Measurements from ENCODE around the gene ZNF205. TPM values are rescaled to one million over a fixed set of nuclear protein-coding genes. Genes with fewer than 3 reads are reported as not detected.

Gene ZNF205
- total RNA-seq, 1 experiment from 2014 or later = 10.5 TPM

DNA sequence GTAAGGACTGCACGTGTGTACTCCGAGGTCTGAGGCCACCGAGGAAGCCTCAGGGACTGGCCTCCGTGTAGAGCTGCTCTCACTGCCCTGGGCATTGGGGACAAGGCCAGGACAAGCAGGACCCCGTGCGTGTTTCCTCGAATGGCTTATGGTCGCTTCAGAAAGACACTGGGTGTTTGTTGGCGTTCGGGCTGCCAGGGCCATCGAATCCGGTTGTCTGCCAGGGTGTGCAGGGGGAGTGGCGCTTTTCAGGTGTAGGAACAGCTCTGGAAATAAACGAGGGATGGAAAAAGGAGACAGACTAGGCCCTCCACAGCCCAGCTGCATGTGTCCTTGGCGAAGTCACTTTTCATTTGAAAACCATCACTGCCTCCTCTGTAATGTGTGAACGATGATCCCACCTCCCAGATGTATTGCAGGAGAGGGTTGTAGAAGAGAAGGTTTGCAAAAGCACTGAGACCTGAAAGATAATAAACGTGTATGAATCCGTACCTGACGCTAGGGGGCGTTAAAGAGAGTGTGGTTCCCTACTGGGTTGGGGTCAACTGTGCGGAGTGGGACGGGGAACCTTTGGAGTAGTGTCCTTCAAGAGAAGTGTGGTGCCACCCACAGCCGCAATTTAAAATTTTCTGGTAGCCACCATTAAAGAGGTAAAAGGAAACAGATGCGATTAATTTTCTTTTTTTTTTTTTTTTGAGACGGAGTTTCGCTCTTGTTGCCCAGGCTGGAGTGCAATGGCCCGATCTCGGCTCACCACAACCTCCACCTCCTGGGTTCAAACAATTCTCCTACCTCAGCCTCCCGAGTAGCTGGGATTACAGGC lies 11.2 kb upstream of the ZNF205 start:
- peak; percentile 36 for DNase-seq (ENCODE audit: low read depth)

- peak; percentile 29 for DNase-seq (ENCODE audit: low read depth)
These were observed 10.4 kb upstream of the ZNF205 start for GRCh38 chr16:3101841-3102470.

- peak; percentile 91 for DNase-seq (ENCODE audit: low read depth)
These were observed 6.0 kb upstream of the ZNF205 start for GRCh38 chr16:3106205-3106928.

DNA sequence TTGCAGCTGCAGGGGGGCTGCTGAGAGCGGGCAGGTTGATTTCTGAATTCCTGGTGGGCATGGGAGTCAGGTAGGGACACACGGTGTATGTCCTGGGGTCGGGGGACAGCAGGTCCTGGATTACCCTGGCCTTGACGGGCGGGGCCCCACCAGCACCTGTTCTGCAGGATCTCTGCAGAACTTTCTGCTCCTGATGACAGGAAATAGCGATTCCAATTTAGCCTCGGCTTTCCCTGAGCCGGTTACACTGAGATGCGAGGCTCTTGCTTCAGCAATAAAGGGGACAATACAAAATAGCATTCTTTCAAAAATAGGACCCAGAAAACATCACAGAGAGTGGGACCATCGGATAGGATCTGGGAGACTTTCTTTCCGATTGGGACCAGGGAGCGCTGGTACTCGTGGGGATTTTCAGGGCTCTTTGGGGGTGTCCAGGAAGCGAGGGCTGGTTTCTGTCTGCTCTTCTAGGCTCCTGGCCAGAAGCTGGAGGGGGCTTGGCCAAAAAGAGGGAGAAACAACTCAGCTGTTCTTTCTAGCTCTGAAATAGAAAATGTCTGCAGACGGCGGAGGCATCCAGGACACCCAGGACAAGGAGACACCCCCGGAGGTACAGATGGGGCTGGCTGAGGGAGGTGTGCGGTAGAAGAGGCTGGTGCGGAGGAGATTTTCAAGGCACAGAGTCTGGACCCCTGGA lies 642 bp downstream of the ZNF205 start:
- DNase-seq (ENCODE audit: low read depth) = no peak

DNA sequence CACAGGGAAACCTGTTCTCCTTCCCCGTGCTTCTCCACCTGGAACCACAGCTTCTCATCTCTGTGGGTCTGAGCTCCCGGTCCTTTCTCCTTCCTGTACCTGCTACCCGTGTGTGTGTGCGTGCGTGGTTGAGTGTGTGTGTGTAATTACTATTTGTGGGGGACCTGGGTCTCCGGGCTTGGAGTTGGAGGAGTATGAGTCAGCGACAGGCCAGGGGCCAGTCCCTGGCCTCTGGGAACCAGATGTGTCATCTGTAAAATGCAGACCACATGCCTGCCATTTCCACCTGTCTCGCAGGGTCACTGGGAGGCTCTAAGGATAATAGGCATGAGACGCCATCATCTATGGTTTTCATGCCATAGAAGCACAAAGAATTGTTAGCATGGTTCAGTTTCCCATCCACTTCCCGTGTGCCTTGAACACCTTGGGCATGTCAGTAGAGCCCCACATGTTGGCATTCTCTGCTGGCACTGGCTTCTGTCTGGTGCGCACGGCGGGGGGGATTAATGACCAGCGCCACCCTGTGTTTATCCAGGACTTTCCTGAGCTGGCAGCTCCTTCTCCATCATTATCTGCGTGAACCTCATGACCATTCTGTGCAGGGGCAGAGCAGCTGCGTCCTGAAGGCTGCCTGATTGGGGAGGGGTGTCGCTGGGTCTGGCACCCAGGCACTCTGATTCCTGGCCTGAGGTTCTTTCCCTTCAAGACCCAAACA lies 1.5 kb downstream of the ZNF205 start:
- DNase-seq (ENCODE audit: low read depth) = peak; percentile 56

DNA sequence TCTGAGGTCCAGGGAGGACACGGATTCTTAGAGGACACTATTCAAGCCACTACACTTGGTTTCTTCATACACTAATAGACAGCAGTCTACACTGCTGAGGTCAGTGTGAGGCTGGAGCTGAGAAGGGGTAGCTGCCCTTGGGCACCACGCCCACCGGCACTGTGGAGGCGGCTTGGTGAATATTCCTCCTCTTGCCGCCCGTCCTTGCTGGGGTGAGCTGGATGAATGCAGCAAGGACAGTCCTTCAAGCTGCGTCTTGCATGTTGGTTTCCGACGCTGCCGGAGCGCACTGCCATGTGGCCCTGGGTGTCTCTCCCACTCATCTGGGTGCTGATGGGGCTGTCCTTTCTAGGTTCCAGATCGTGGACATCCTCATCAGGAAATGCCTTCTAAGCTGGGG lies 2.6 kb downstream of the ZNF205 start:
- no peak for DNase-seq (ENCODE audit: low read depth)

GRCh38 chr16:3115561-3115960 lies 3.2 kb downstream of the ZNF205 start:
- DNase-seq (ENCODE audit: low read depth) = no peak

DNA sequence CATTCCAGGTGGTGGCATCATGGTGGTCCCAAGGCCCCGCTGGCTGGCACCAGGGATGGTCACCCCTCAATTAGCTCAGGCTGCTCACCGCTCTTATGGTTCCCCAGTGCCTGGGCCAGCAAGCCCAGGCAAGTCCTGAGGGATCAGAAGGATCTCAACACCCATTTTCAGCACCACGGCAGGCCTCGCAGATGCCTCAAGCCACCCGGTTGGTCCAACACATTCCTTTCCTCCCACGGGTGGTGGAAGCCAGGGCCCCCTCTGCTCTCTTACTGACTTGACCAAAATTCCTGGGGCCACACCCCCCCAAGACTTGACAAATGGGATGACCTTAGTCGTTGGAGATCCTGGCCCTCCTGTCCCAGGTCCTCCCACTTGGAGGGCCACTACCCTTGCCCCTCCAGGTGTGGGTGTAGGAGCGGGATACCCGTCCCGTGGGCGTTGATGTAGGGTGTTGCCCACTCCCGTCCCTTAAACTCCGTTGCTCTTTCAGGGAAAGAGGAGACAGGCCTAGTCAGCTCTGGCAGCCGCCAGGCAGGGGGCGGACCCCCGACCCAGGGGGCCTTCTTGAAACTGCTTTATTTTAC lies 5.9 kb downstream of the ZNF205 start:
- no peak for DNase-seq (ENCODE audit: low read depth)

DNA sequence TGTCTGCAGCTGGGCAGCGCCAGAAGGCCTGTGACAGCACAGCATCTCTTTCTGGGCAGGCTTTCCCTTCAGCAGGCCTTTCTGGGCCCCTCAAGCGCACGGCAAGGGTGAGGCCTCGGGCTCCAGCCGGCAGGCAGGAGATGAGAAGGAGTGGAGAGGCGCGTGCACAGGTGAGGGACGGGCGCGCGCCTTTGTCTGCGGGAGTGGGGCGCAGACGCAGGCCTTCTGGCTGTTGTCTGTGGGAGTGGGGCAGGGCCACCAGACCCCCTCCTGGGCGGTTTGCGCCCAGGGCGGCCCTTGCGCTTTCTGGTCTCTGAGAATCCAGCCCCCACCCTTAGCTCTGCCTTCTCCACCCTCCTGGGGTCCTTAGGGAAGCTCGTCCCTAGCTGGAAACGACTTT lies 6.5 kb downstream of the ZNF205 start:
- DNase-seq (ENCODE audit: low read depth) = no peak

- no peak for DNase-seq (ENCODE audit: low read depth)
These were observed 6.9 kb downstream of the ZNF205 start for GRCh38 chr16:3119286-3119685.

- DNase-seq (ENCODE audit: low read depth) = no peak
These were observed 7.5 kb downstream of the ZNF205 start for GRCh38 chr16:3119701-3120408.

DNA sequence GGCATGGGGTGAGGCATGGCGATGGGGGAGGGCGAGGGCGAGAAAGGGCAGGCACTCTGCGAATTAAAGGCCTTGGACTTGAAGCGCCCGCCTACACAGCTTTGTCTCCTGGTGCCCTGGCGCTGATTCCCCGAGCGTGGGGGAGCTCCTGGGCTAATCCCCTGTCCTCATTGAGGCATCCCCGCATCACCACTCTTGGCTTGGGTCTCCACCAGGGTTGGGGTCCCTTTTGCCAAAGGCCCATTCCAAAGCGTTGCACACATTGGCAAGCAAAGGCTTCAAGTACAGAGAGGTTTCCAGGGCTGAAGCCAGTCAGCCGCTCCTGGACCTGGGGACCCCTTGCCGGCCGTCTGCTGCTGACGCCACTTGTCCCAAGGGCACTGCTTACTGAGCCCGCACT lies 8.0 kb downstream of the ZNF205 start:
- DNase-seq (ENCODE audit: low read depth) = no peak

DNA sequence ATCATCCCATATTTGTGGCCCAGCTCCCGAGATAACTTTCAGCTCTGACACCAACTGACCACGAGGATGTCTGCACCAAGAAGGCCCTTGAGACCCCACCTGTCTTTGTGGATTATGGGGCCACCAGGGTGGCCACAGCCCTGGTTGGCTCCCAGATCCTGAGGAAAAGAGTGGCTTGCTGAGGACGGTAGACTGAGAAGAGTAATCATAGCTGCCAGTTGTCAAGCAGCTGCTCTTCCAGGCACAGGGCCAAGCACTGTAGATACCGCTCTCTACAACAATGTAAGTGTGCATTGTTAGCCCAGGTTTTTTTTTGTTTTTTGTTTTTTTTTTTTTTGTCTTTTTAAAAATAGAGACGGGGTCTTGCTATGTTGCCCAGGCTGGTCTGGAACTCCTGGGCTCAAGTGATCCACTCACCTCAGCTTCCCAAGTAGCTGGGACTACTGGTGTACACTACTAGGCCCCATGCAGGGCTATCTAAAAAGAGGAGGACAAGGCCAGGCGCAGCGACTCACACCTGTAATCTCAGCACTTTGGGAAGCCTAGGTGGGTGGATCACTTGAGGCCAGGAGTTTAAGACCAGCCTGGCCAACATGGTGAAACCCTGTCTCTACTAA lies 9.6 kb downstream of the ZNF205 start:
- no peak for DNase-seq (ENCODE audit: low read depth)

DNA sequence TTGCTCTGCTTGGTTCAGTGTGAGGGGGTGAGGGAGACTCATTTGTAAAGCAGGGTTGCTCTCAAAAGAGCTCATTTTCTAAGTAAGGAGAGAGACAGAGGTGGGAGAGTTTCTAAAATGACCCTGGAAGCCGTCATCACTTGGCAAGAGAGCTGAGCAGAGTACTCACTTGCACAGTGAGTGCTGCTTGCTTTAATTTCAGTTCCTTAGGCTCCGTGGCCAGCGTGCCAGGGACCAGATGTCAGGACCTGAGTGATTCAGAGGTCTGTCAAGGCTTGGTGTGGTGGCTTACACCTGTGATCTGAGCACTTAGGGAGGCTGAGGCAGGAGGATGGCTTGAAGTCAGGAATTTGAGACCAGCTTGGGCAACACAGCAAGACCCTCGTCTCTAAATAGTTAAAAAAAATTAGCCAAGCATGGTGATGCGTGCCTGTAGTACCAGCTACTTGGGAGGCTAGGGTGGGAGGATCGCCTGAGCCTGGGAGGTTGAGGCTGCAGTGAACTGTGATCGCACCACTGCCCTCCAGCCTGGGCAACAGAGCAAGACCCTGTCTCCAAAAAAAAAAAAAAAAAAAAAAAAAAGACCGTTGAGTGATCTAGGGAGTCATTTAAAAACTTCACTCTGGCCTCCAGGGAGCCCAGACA lies 10.7 kb downstream of the ZNF205 start:
- no peak for DNase-seq (ENCODE audit: low read depth)

GRCh38 chr16:3123986-3124886 lies 11.8 kb downstream of the ZNF205 start:
- DNase-seq (ENCODE audit: low read depth) = peak; percentile 95

DNA sequence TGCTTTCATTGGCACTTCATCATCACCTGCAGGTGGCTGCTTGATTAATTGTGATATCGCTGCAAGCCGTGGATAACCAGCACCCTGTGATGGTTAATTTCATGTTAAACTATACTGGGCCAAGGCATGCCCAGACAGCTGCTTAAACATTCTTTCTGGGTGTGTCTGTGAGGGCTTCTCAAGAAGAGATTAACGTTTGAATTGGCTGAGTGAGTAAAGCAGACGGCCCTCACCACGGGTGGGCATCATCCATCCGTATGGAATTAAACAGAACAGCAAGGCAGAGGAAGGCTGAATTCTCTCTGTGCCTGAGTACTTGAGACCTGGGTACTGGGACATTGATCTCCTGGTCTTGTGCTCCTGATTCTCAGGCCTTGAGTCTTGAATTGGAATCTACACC lies 15.4 kb downstream of the ZNF205 start:
- no peak for DNase-seq (ENCODE audit: low read depth)

- DNase-seq (ENCODE audit: low read depth) = peak; percentile 71
These were observed 17.0 kb downstream of the ZNF205 start for GRCh38 chr16:3129137-3130131.

Measured in Daoy (cell line).